GDM1 (cell line): ENCODE measurements around the gene RAB11A.
A peak's percentile ranks its signal among the peaks of the same experiment; 100 is the strongest.

Experiments used
- DNase-seq: peaks from one replicate; lab custom pipeline; 2025; lab: John Stamatoyannopoulos, UW

Gene RAB11A

GRCh38 chr15:65887565-65887964 lies 18.3 kb downstream of the RAB11A start:
- no peak for DNase-seq

GRCh38 chr15:65888981-65889380 lies 19.7 kb downstream of the RAB11A start:
- DNase-seq: no peak

GRCh38 chr15:65893060-65893459 lies 23.8 kb downstream of the RAB11A start:
- DNase-seq: no peak

- no peak for DNase-seq
Measured at GRCh38 chr15:65896236-65896635, 26.9 kb downstream of the RAB11A start.

- DNase-seq: no peak
Measured at GRCh38 chr15:65900488-65900887, 31.2 kb downstream of the RAB11A start.

GRCh38 chr15:65901336-65901735 lies 32.0 kb downstream of the RAB11A start:
- no peak for DNase-seq

- DNase-seq: no peak
Measured at GRCh38 chr15:65901836-65902235, 32.5 kb downstream of the RAB11A start.

GRCh38 chr15:65902373-65902772 lies 33.1 kb downstream of the RAB11A start:
- peak; percentile 81 for DNase-seq

- no peak for DNase-seq
Measured at GRCh38 chr15:65903296-65904073, 34.2 kb downstream of the RAB11A start.

- DNase-seq: no peak
Measured at GRCh38 chr15:65904301-65904700, 35.0 kb downstream of the RAB11A start.

- DNase-seq: no peak
Measured at GRCh38 chr15:65906396-65906795, 37.1 kb downstream of the RAB11A start.

- DNase-seq: no peak
Measured at GRCh38 chr15:65907661-65908060, 38.4 kb downstream of the RAB11A start.

GRCh38 chr15:65908876-65909275 lies 39.6 kb downstream of the RAB11A start:
- DNase-seq: no peak

- DNase-seq: no peak
Measured at GRCh38 chr15:65909831-65910230, 40.5 kb downstream of the RAB11A start.

GRCh38 chr15:65910341-65910740 lies 41.0 kb downstream of the RAB11A start:
- DNase-seq: no peak

- no peak for DNase-seq
Measured at GRCh38 chr15:65912235-65912634, 42.9 kb downstream of the RAB11A start.

- no peak for DNase-seq
Measured at GRCh38 chr15:65913631-65914199, 44.4 kb downstream of the RAB11A start.

GRCh38 chr15:65914386-65914785 lies 45.1 kb downstream of the RAB11A start:
- DNase-seq: no peak

- no peak for DNase-seq
Measured at GRCh38 chr15:65914981-65915925, 46.0 kb downstream of the RAB11A start.

GRCh38 chr15:65916041-65916663 lies 46.9 kb downstream of the RAB11A start:
- no peak for DNase-seq

GRCh38 chr15:65916664-65917406 lies 47.5 kb downstream of the RAB11A start:
- no peak for DNase-seq

GRCh38 chr15:65917407-65917756 lies 48.1 kb downstream of the RAB11A start:
- DNase-seq: no peak
